Liver (tissue), 9 donors: Measurements from ENCODE around the gene OR56A3. TPM values are rescaled to one million over a fixed set of nuclear protein-coding genes. Genes with fewer than 3 reads are reported as not detected.

Experiments used
- DNase-seq: peaks from one replicate; pipeline ENCODE4 v3.0.0-alpha.2; 2017; ENCODE audit warnings: low spot score
- H3K27ac ChIP-seq, 2 donors: one replicate each; pipeline ENCODE4 v1.7.0; 2013; ENCODE audit warnings: inconsistent platforms in 2 of 2, low read length in 2 of 2, control low read depth in 1 of 2, low read depth in 1 of 2, mild to moderate bottlenecking in 1 of 2
- H3K27me3 ChIP-seq, 4 donors: one replicate each; pipeline versions ENCODE4 v1.6.1 to v1.7.0; 2013; ENCODE audit warnings: low read length in 3 of 4, inconsistent platforms in 1 of 4, mild to moderate bottlenecking in 1 of 4, moderate library complexity in 1 of 4; ENCODE audit not compliant: control insufficient read depth in 4 of 4, insufficient read depth in 4 of 4
- H3K36me3 ChIP-seq, 4 donors: one replicate each; pipeline versions ENCODE4 v1.6.1 to v1.7.0; 2013; ENCODE audit warnings: low read length in 3 of 4, mild to moderate bottlenecking in 3 of 4, low read depth in 1 of 4, moderate library complexity in 1 of 4; ENCODE audit not compliant: control insufficient read depth in 4 of 4, insufficient read depth in 3 of 4
- H3K4me1 ChIP-seq, 4 donors: one replicate each; pipeline versions ENCODE4 v1.6.1 to v1.7.0; 2013; ENCODE audit warnings: low read length in 3 of 4, mild to moderate bottlenecking in 3 of 4, moderate library complexity in 1 of 4; ENCODE audit not compliant: control insufficient read depth in 4 of 4, insufficient read depth in 4 of 4
- H3K4me3 ChIP-seq, 3 donors: one replicate each; pipeline versions ENCODE4 v1.6.1 to v1.7.0; 2013; ENCODE audit warnings: low read length in 3 of 3, control low read depth in 1 of 3, low read depth in 1 of 3, mild to moderate bottlenecking in 1 of 3
- H3K9ac ChIP-seq, 2 donors: one replicate each; pipeline ENCODE4 v1.7.0; 2013; ENCODE audit warnings: low read length in 2 of 2, mild to moderate bottlenecking in 2 of 2, moderate library complexity in 2 of 2, control low read depth in 1 of 2, low read depth in 1 of 2
- H3K9me3 ChIP-seq, 4 donors: one replicate each; pipeline versions ENCODE4 v1.6.1 to v1.7.0; 2013; ENCODE audit warnings: low read length in 3 of 4; ENCODE audit not compliant: control insufficient read depth in 4 of 4
- CTCF ChIP-seq: fragments of 150-350 bp; IDR thresholded peaks from 2 replicates; pipeline ENCODE4 v1.5.1; 2017; ENCODE audit warnings: improper control_type of control experiment, low read depth, low read length; ENCODE audit not compliant: missing input control
- EGR1 ChIP-seq, 2 donors: IDR thresholded peaks; 2 replicates each; pipeline ENCODE4 v1.6.1; 2016 to 2018; ENCODE audit warnings: antibody characterized with exemption in 2 of 2, low read depth in 2 of 2
- FOXA1 ChIP-seq: IDR thresholded peaks from 2 replicates; pipeline ENCODE4 v1.6.1; 2016; ENCODE audit warnings: antibody characterized with exemption
- FOXA2 ChIP-seq: IDR thresholded peaks from 2 replicates; pipeline ENCODE4 v1.6.1; 2016; ENCODE audit warnings: antibody characterized with exemption
- GABPA ChIP-seq, 2 donors: IDR thresholded peaks in 1 of 2; conservative IDR thresholded peaks in 1 of 2; 2 replicates each; pipeline ENCODE4 v1.6.1; 2016; ENCODE audit warnings: antibody characterized with exemption in 2 of 2, mild to moderate bottlenecking in 1 of 2, moderate library complexity in 1 of 2
- HNF4A ChIP-seq, 2 donors: conservative IDR thresholded peaks; 2 replicates each; pipeline ENCODE4 v1.6.1; 2016; ENCODE audit warnings: antibody characterized with exemption in 2 of 2, mild to moderate bottlenecking in 2 of 2
- HNF4G ChIP-seq: IDR thresholded peaks from 2 replicates; pipeline ENCODE4 v1.6.1; 2016; ENCODE audit warnings: antibody characterized with exemption
- JUND ChIP-seq, 2 donors: IDR thresholded peaks; 2 replicates each; pipeline ENCODE4 v1.6.1; 2016; ENCODE audit warnings: antibody characterized with exemption in 2 of 2
- MAX ChIP-seq: IDR thresholded peaks from 2 replicates; pipeline ENCODE4 v1.6.1; 2016; ENCODE audit warnings: antibody characterized with exemption
- NR2F2 ChIP-seq: IDR thresholded peaks from 2 replicates; pipeline ENCODE4 v1.6.1; 2016; ENCODE audit warnings: antibody characterized with exemption
- RAD21 ChIP-seq, 2 donors: IDR thresholded peaks; 2 replicates each; pipeline ENCODE4 v1.6.1; 2016; ENCODE audit warnings: antibody characterized with exemption in 2 of 2, mild to moderate bottlenecking in 2 of 2
- RXRA ChIP-seq, 2 donors: IDR thresholded peaks; 2 replicates each; pipeline ENCODE4 v1.6.1; 2017 to 2018; ENCODE audit warnings: antibody characterized with exemption in 2 of 2, mild to moderate bottlenecking in 1 of 2
- SP1 ChIP-seq: IDR thresholded peaks from 2 replicates; pipeline ENCODE4 v1.6.1; 2018; ENCODE audit warnings: antibody characterized with exemption, mild to moderate bottlenecking
- TAF1 ChIP-seq: conservative IDR thresholded peaks from 2 replicates; pipeline ENCODE4 v1.6.1; 2016; ENCODE audit warnings: antibody characterized with exemption, mild to moderate bottlenecking
- YY1 ChIP-seq: IDR thresholded peaks from 2 replicates; pipeline ENCODE4 v1.6.1; 2016; ENCODE audit warnings: antibody characterized with exemption, mild to moderate bottlenecking
- ZBTB33 ChIP-seq: IDR thresholded peaks from 2 replicates; pipeline ENCODE4 v1.6.1; 2016; ENCODE audit warnings: antibody characterized with exemption
- WGBS: extraction: QIAGEN DNeasy Blood & Tissue Kit; methylation state at CpG from one replicate; pipeline ENCODE4 v1.1.7; 2013; 5-methylcytosine and 5-hydroxymethylcytosine counted together
- polyA plus RNA-seq, 2 donors: library from polyadenylated mRNA; stranded (reverse) in 1 of 2; unstranded in 1 of 2; fragments of 200-250 nt in 1 of 2; fragments of >200 nt in 1 of 2; fragmentation: Nextera tagmentation in 1 of 2; extraction: Ambion mirVana in 1 of 2; gene quantifications; one replicate each; pipeline versions ENCODE4 v1.2.1 to v1.2.3, GENCODE V29; 2013 to 2015
- total RNA-seq, 2 donors: library from RNA; depleted of rRNA; stranded (reverse); fragments of >200 nt; gene quantifications; one replicate each; pipeline ENCODE4 v1.2.3, GENCODE V29; 2014
- TF ChIP-seq, protein P1 (sequence below): IDR thresholded peaks from 2 replicates; pipeline ENCODE4 v1.6.1; 2016; ENCODE audit warnings: antibody characterized with exemption, mild to moderate bottlenecking
- TF ChIP-seq, protein P2 (sequence below): IDR thresholded peaks from 2 replicates; pipeline ENCODE4 v1.6.1; 2016; ENCODE audit warnings: antibody characterized with exemption
- donor health status: healthy.
- donor health status: healthy.
- donor health status: healthy.
- donor health status: healthy.
- donor health status: healthy.

Gene OR56A3
- total and polyA plus RNA-seq, 4 donors = not detected

DNA sequence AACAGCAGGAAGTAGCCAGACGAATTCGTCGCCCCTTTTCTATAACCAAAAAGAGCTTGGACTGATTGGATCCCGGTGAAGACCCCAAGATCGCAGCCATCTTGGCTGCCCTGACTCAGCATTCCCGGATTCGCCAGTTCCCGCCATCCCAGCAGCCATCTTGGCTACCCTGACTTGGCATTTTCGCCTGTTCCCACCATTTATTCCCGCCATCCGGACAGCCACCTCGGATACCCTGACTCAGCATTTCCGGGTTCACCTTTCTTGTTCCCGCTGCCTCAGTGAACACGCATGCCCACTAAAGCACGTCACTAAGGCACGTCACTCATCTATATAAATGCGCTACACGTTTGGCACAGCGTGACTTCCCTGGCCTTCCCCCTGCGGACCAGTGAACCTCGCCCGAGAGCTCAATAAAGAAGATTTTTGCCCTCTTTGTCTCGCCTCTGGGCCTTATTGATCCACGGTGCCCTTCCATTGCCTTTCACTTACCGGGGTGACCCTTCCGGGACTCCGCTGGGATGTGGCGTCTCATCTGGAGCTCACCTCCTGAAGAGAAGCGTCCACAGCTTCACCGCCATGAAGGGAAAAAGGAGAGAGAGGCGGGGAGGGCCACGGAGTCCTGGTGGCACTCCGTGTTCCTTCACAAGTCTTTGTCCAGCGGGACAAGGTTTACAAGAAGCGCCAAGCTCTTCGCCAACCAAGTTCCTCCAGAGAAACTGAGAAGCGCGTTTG lies 4.0 kb upstream of the OR56A3 start:
- no peaks in the 10 kb centered on the region for H3K36me3 ChIP-seq
- no peak overlapping the region for H3K4me3 ChIP-seq
- 87% methylated on average over 39 of the region's 39 CpGs for WGBS

More for the DNA sequence above, 4.0 kb upstream of the OR56A3 start:
- no peaks in the 10 kb centered on the region for H3K4me1 ChIP-seq
- H3K9ac ChIP-seq = no peak overlapping the region
- H3K9me3 ChIP-seq = peaks cover 0 to 2% (median 0%) of the 10 kb centered on the region in 4 donors
- DNase-seq = no peak
- no peak overlapping the region for H3K27ac ChIP-seq
- H3K27me3 ChIP-seq = peaks cover 0 to 2% (median 0%) of the 10 kb centered on the region in 4 donors
- TF ChIP-seq GABPA (IDR thresholded peaks at IDR 0.05 in 1 of 2, conservative IDR thresholded peaks at IDR 0.05 in 1 of 2) (no peak), TAF1 (no peak), FOXA2 (no peak), MAX (no peak), NR2F2 (no peak), EGR1 (IDR thresholded peaks at IDR 0.05; ENCODE audit: low read depth in 2 of 2) (no peak), HNF4A (conservative IDR thresholded peaks at IDR 0.05) (no peak), YY1 (no peak), HNF4G (no peak), SP1 (no peak), ZBTB33 (no peak), RXRA (IDR thresholded peaks at IDR 0.05) (no peak), CTCF (no peak), FOXA1 (no peak), RAD21 (IDR thresholded peaks at IDR 0.05) (no peak), JUND (IDR thresholded peaks at IDR 0.05) (no peak)
- TF ChIP-seq, protein P1, sequence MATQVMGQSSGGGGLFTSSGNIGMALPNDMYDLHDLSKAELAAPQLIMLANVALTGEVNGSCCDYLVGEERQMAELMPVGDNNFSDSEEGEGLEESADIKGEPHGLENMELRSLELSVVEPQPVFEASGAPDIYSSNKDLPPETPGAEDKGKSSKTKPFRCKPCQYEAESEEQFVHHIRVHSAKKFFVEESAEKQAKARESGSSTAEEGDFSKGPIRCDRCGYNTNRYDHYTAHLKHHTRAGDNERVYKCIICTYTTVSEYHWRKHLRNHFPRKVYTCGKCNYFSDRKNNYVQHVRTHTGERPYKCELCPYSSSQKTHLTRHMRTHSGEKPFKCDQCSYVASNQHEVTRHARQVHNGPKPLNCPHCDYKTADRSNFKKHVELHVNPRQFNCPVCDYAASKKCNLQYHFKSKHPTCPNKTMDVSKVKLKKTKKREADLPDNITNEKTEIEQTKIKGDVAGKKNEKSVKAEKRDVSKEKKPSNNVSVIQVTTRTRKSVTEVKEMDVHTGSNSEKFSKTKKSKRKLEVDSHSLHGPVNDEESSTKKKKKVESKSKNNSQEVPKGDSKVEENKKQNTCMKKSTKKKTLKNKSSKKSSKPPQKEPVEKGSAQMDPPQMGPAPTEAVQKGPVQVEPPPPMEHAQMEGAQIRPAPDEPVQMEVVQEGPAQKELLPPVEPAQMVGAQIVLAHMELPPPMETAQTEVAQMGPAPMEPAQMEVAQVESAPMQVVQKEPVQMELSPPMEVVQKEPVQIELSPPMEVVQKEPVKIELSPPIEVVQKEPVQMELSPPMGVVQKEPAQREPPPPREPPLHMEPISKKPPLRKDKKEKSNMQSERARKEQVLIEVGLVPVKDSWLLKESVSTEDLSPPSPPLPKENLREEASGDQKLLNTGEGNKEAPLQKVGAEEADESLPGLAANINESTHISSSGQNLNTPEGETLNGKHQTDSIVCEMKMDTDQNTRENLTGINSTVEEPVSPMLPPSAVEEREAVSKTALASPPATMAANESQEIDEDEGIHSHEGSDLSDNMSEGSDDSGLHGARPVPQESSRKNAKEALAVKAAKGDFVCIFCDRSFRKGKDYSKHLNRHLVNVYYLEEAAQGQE = no peak
- TF ChIP-seq, protein P2, sequence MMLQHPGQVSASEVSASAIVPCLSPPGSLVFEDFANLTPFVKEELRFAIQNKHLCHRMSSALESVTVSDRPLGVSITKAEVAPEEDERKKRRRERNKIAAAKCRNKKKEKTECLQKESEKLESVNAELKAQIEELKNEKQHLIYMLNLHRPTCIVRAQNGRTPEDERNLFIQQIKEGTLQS = no peak
